Measurements from ENCODE around the gene DENND5A. TPM values are rescaled to one million over a fixed set of nuclear protein-coding genes. Genes with fewer than 3 reads are reported as not detected.

The DENND5A gene
- total and polyA plus RNA-seq, 5 donors from 2014 or later: 2.2 to 44.3 (median 3.8) TPM

- H3K4me1 Mint-ChIP-seq: peaks cover 6 to 15% (median 9%) of the 10 kb centered on the region in 4 donors
- no peaks in the 10 kb centered on the region for H3K4me1 ChIP-seq (ENCODE audit: control insufficient read depth, insufficient read depth, low read length, poor library complexity, severe bottlenecking)
- H3K27ac ChIP-seq (ENCODE audit: insufficient read depth, low read length, poor library complexity, severe bottlenecking): no peak overlapping the region
- no peak overlapping the region for H3K4me3 ChIP-seq (ENCODE audit: low read depth, low read length)
- H3K4me3 Mint-ChIP-seq: no peak overlapping the region
- DNase-seq (no peak), ATAC-seq (ENCODE audit: low read depth in 2 of 2) (no peak)
- H3K36me3 Mint-ChIP-seq: no peaks in the 10 kb centered on the region
- no peaks in the 10 kb centered on the region for H3K9me3 ChIP-seq (ENCODE audit: control insufficient read depth in 2 of 2, low read length in 2 of 2)
- peaks cover 5% of the 10 kb centered on the region for H3K36me3 ChIP-seq (ENCODE audit: control insufficient read depth, insufficient read depth, low read length)
- H3K27ac Mint-ChIP-seq: peak overlapping the region in 1 of 3 donors; percentile 57
- no peaks in the 10 kb centered on the region for H3K27me3 Mint-ChIP-seq
- no peaks in the 10 kb centered on the region for H3K27me3 ChIP-seq (ENCODE audit: control insufficient read depth, insufficient read depth, low read length)
- no peaks in the 10 kb centered on the region for H3K9me3 Mint-ChIP-seq
These were observed 125.4 kb downstream of the DENND5A start for GRCh38 chr11:9139628-9140357.

GRCh38 chr11:9138612-9139579 is 126.3 kb downstream of the DENND5A start:
- peaks cover 5% of the 10 kb centered on the region for H3K36me3 ChIP-seq (ENCODE audit: control insufficient read depth, insufficient read depth, low read length)
- ATAC-seq (ENCODE audit: low read depth in 2 of 2) (no peak), DNase-seq (no peak)
- H3K4me3 Mint-ChIP-seq: no peak overlapping the region
- no peaks in the 10 kb centered on the region for H3K4me1 ChIP-seq (ENCODE audit: control insufficient read depth, insufficient read depth, low read length, poor library complexity, severe bottlenecking)
- no peaks in the 10 kb centered on the region for H3K27me3 ChIP-seq (ENCODE audit: control insufficient read depth, insufficient read depth, low read length)
- H3K27ac ChIP-seq (ENCODE audit: insufficient read depth, low read length, poor library complexity, severe bottlenecking): no peak overlapping the region
- H3K4me1 Mint-ChIP-seq: peaks cover 6 to 15% (median 9%) of the 10 kb centered on the region in 4 donors
- no peak overlapping the region for H3K4me3 ChIP-seq (ENCODE audit: low read depth, low read length)
- H3K9me3 Mint-ChIP-seq: no peaks in the 10 kb centered on the region
- H3K9me3 ChIP-seq (ENCODE audit: control insufficient read depth in 2 of 2, low read length in 2 of 2): no peaks in the 10 kb centered on the region
- no peak overlapping the region for H3K27ac Mint-ChIP-seq
- H3K27me3 Mint-ChIP-seq: no peaks in the 10 kb centered on the region
- H3K36me3 Mint-ChIP-seq: no peaks in the 10 kb centered on the region

- Mint-ChIP-seq H3K4me1 (peaks cover 6 to 15% (median 9%) of the 10 kb centered on the region in 4 donors), H3K9me3 (no peaks in the 10 kb centered on the region), H3K27ac (peak overlapping the region in 1 of 3 donors; percentile 82), H3K4me3 (no peak overlapping the region), H3K27me3 (no peaks in the 10 kb centered on the region), H3K36me3 (no peaks in the 10 kb centered on the region)
- Histone ChIP-seq H3K4me1 (ENCODE audit: control insufficient read depth, insufficient read depth, low read length, poor library complexity, severe bottlenecking) (no peaks in the 10 kb centered on the region), H3K36me3 (ENCODE audit: control insufficient read depth, insufficient read depth, low read length) (peaks cover 5% of the 10 kb centered on the region), H3K27me3 (ENCODE audit: control insufficient read depth, insufficient read depth, low read length) (no peaks in the 10 kb centered on the region), H3K27ac (ENCODE audit: insufficient read depth, low read length, poor library complexity, severe bottlenecking) (no peak overlapping the region), H3K9me3 (ENCODE audit: control insufficient read depth in 2 of 2, low read length in 2 of 2) (no peaks in the 10 kb centered on the region), H3K4me3 (ENCODE audit: low read depth, low read length) (no peak overlapping the region)
- no peak for DNase-seq
- no peak for ATAC-seq (ENCODE audit: low read depth in 2 of 2)
These were observed 127.1 kb downstream of the DENND5A start for GRCh38 chr11:9138133-9138453.

- Mint-ChIP-seq H3K9me3 (no peaks in the 10 kb centered on the region), H3K4me3 (peak overlapping the region in 2 of 4 donors; percentile 58 to 59), H3K27me3 (no peaks in the 10 kb centered on the region), H3K4me1 (peaks cover 6 to 15% (median 9%) of the 10 kb centered on the region in 4 donors), H3K36me3 (no peaks in the 10 kb centered on the region), H3K27ac (peak overlapping the region in 2 of 3 donors; percentile 82 to 84)
- ATAC-seq (ENCODE audit: low read depth in 2 of 2): peak; percentile 83 to 89
- Histone ChIP-seq H3K4me1 (ENCODE audit: control insufficient read depth, insufficient read depth, low read length, poor library complexity, severe bottlenecking) (no peaks in the 10 kb centered on the region), H3K9me3 (ENCODE audit: control insufficient read depth in 2 of 2, low read length in 2 of 2) (no peaks in the 10 kb centered on the region), H3K4me3 (ENCODE audit: low read depth, low read length) (no peak overlapping the region), H3K27me3 (ENCODE audit: control insufficient read depth, insufficient read depth, low read length) (no peaks in the 10 kb centered on the region), H3K36me3 (ENCODE audit: control insufficient read depth, insufficient read depth, low read length) (peaks cover under 1% of the 10 kb centered on the region), H3K27ac (ENCODE audit: insufficient read depth, low read length, poor library complexity, severe bottlenecking) (no peak overlapping the region)
- DNase-seq: peak; percentile 20 to 68 (median 48)
These were observed 127.6 kb downstream of the DENND5A start for GRCh38 chr11:9137293-9138132.

- H3K27me3 Mint-ChIP-seq: no peaks in the 10 kb centered on the region
- Histone ChIP-seq H3K4me3 (ENCODE audit: low read depth, low read length) (no peak overlapping the region), H3K27ac (ENCODE audit: insufficient read depth, low read length, poor library complexity, severe bottlenecking) (no peak overlapping the region), H3K4me1 (ENCODE audit: control insufficient read depth, insufficient read depth, low read length, poor library complexity, severe bottlenecking) (no peaks in the 10 kb centered on the region), H3K9me3 (ENCODE audit: control insufficient read depth in 2 of 2, low read length in 2 of 2) (no peaks in the 10 kb centered on the region), H3K27me3 (ENCODE audit: control insufficient read depth, insufficient read depth, low read length) (no peaks in the 10 kb centered on the region), H3K36me3 (ENCODE audit: control insufficient read depth, insufficient read depth, low read length) (no peaks in the 10 kb centered on the region)
- H3K27ac Mint-ChIP-seq: no peak overlapping the region
- DNase-seq (no peak), ATAC-seq (ENCODE audit: low read depth in 2 of 2) (no peak)
- peaks cover 6 to 15% (median 9%) of the 10 kb centered on the region in 4 donors for H3K4me1 Mint-ChIP-seq
- no peak overlapping the region for H3K4me3 Mint-ChIP-seq
- H3K36me3 Mint-ChIP-seq: no peaks in the 10 kb centered on the region
- H3K9me3 Mint-ChIP-seq: no peaks in the 10 kb centered on the region
These were observed 128.4 kb downstream of the DENND5A start for GRCh38 chr11:9136741-9137140.

GRCh38 chr11:9133956-9134355 is 131.2 kb downstream of the DENND5A start:
- H3K4me1 ChIP-seq (ENCODE audit: control insufficient read depth, insufficient read depth, low read length, poor library complexity, severe bottlenecking): no peaks in the 10 kb centered on the region
- DNase-seq: no peak
- no peaks in the 10 kb centered on the region for H3K36me3 ChIP-seq (ENCODE audit: control insufficient read depth, insufficient read depth, low read length)
- no peak overlapping the region for H3K4me3 ChIP-seq (ENCODE audit: low read depth, low read length)
- H3K27me3 Mint-ChIP-seq: no peaks in the 10 kb centered on the region
- H3K27ac Mint-ChIP-seq: no peak overlapping the region
- no peak overlapping the region for H3K4me3 Mint-ChIP-seq
- no peaks in the 10 kb centered on the region for H3K9me3 ChIP-seq (ENCODE audit: control insufficient read depth in 2 of 2, low read length in 2 of 2)
- ATAC-seq (ENCODE audit: low read depth in 2 of 2): no peak
- H3K36me3 Mint-ChIP-seq: no peaks in the 10 kb centered on the region
- H3K27ac ChIP-seq (ENCODE audit: insufficient read depth, low read length, poor library complexity, severe bottlenecking): no peak overlapping the region
- H3K9me3 Mint-ChIP-seq: peaks cover 0 to 1% (median 0%) of the 10 kb centered on the region in 7 donors
- H3K27me3 ChIP-seq (ENCODE audit: control insufficient read depth, insufficient read depth, low read length): no peaks in the 10 kb centered on the region
- H3K4me1 Mint-ChIP-seq: peaks cover 6 to 15% (median 9%) of the 10 kb centered on the region in 4 donors

GRCh38 chr11:9132203-9132878 is 132.8 kb downstream of the DENND5A start:
- peaks cover under 1% of the 10 kb centered on the region for H3K27me3 Mint-ChIP-seq
- no peaks in the 10 kb centered on the region for H3K27me3 ChIP-seq (ENCODE audit: control insufficient read depth, insufficient read depth, low read length)
- no peaks in the 10 kb centered on the region for H3K36me3 ChIP-seq (ENCODE audit: control insufficient read depth, insufficient read depth, low read length)
- no peak overlapping the region for H3K27ac ChIP-seq (ENCODE audit: insufficient read depth, low read length, poor library complexity, severe bottlenecking)
- H3K4me3 ChIP-seq (ENCODE audit: low read depth, low read length): no peak overlapping the region
- no peaks in the 10 kb centered on the region for H3K9me3 ChIP-seq (ENCODE audit: control insufficient read depth in 2 of 2, low read length in 2 of 2)
- no peak overlapping the region for H3K27ac Mint-ChIP-seq
- DNase-seq (no peak), ATAC-seq (ENCODE audit: low read depth in 2 of 2) (no peak)
- peaks cover 0 to 1% (median 0%) of the 10 kb centered on the region in 7 donors for H3K9me3 Mint-ChIP-seq
- H3K4me1 Mint-ChIP-seq: peaks cover 0 to 8% (median 5%) of the 10 kb centered on the region in 4 donors
- no peaks in the 10 kb centered on the region for H3K36me3 Mint-ChIP-seq
- H3K4me3 Mint-ChIP-seq: no peak overlapping the region
- no peaks in the 10 kb centered on the region for H3K4me1 ChIP-seq (ENCODE audit: control insufficient read depth, insufficient read depth, low read length, poor library complexity, severe bottlenecking)
